ENCODE data around the gene EXT2. TPM values are rescaled to one million over a fixed set of nuclear protein-coding genes. Genes with fewer than 3 reads are reported as not detected.

The EXT2 gene
- polyA plus RNA-seq, 3 donors = 64.7 to 71.0 (median 67.8) TPM

DNA sequence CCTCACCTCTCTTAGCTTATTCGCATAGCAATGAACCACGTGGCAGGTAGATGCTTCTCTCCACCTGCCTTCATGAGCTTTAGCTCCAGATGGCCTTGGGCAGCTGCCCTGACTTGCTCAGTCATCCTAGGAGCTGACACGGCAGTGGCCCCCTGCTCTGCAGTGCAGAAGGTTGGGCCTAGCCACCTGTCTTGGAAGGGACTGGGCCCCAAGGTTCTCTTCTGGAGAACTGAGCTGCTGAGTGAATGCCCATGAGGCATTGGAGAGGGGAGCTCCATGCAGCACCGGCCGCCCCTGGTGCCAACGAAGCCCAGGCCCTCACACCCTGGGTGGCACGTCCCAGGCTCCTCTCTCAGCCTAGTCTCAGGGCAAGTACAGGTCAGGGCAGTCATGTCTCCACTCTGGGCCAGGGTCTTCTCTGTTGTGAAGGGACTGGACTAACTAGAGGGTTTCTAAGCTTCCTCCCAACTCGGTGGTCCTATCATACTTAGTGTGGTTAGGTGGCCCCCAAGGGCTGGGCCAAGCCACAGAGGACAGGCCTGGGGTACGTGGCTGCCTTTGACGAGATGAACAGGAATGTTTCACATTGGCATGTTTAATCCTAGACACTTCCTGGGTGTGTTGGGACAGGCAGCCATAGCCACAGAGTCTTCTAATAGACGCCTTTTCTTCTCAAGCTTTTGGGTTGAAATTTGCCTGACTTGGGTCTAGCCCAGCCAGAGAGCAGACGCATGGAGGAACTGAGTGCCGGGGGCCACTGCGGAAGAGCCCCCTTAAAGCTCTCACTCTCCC lies 166.5 kb downstream of the EXT2 start:
- DNase-seq = no peak

DNA sequence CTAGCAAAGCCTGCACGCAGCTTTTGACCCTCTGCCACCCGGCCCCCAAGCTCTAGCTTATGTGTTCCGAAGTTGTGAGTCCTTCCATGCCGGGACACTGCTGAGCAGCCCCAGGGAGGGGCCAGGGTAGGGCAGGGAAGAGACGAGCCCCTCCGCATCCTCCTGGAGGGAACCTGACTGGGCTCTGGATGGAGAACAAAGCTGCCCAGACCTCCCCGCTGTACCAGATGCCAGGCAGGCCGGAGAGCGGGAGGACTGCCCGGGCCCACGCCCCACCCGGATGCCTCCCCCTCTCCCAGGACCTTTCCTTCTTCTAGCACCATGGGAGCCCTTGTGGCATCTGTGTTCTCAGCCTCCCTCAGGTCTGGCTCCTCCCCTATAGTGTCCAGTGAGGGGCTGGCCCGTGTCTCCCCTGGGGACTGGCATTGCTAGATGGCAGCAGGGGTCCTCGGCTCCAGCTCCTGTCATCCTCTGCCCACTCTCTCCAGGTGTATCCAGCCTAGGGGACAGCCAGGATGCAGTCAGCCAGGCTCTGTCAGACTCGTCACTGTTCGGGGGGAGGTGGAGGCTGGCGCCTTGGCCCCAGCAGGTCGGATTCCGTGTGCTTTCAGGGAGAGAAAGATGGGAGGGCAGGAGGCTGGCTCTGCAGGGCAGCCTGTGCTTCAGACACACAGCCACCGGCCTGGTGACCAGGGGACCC lies 168.4 kb downstream of the EXT2 start:
- DNase-seq = no peak

GRCh38 chr11:44264438-44264749 lies 168.9 kb downstream of the EXT2 start:
- no peak for DNase-seq

DNA sequence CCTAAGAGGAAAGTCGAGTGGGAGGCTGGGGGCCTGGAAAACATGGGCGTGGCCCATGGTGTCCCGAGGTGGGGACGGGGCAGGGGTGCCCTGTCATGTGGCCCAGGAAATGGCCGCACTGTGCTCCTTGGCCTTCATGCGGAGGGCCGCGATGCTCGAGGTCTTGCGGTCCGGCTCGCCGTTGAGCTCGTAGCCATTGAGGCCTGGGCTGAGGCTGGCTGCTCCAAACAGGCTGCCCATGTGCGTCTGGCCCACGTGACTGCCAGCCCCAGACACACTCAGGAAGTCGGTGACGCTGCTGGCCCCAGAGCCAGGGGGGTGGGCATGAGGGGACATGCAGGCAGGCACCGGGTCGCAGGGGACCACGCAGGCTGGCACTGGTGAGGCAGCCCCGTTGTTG lies 169.3 kb downstream of the EXT2 start:
- no peak for DNase-seq

DNA sequence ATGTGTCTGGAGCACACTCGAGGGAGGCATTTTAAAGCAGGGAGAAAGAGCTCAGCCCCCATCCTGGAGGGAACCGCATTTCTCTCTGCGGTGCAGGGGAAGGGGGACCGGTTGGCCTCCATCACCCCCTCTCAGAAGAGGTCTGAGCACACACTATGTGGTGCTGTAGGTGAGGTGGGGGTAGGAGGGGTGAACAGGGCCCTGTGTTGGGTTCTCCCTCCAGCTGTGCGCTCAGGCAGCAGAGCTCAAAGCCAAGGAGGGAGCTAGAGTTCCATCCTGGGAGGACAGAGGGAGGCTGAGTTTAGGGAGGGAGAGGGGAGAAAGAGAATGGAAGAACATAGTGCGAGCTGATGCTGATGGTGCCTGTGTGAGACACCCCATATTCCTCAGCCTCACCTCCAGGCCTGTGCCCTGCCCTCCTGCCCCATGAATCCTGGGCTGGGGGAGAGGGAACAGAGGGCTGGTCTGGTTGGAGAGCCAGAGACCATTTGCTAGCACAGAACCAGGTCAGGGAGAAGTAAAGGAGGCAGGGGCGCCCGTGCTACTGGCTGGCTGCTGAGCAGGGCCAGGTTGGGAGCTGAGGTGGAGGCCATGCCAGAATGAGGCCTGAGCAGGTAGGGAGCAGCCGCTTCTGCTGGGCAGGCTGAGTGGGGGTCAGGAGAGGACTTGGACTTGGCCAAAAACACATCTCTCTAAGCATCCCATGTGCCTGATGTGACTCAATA lies 170.7 kb downstream of the EXT2 start:
- DNase-seq = no peak

GRCh38 chr11:44267006-44267749 lies 171.7 kb downstream of the EXT2 start:
- no peak for DNase-seq

GRCh38 chr11:44267750-44268613 lies 172.5 kb downstream of the EXT2 start:
- DNase-seq = no peak

- DNase-seq = no peak
Measured at GRCh38 chr11:44268614-44269080, 173.2 kb downstream of the EXT2 start.

- DNase-seq = peak; percentile 33
Measured at GRCh38 chr11:44269369-44270351, 174.2 kb downstream of the EXT2 start.

- DNase-seq = no peak
Measured at GRCh38 chr11:44270403-44271273, 175.2 kb downstream of the EXT2 start.

- DNase-seq = no peak
Measured at GRCh38 chr11:44271286-44271685, 175.8 kb downstream of the EXT2 start.

DNA sequence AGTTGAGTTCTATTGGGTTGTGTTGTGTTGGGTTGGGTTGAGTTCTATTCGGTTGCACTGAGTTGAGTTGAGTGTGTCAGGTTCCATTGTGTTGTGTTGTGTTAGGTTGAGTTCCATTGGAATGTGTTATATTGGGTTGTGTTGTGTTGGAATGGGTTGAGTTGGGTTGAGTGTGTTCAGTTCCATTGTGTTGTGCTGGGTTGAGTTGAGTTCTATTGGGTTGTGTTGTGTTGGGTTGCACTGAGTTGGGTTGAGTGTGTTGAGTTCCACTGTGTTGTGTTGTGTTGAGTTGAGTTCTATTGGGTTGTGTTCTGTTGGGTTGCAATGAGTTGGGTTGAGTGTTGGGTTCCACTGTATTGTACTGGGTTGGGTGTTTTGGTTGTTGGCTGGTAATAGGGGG lies 178.9 kb downstream of the EXT2 start:
- DNase-seq = no peak

DNA sequence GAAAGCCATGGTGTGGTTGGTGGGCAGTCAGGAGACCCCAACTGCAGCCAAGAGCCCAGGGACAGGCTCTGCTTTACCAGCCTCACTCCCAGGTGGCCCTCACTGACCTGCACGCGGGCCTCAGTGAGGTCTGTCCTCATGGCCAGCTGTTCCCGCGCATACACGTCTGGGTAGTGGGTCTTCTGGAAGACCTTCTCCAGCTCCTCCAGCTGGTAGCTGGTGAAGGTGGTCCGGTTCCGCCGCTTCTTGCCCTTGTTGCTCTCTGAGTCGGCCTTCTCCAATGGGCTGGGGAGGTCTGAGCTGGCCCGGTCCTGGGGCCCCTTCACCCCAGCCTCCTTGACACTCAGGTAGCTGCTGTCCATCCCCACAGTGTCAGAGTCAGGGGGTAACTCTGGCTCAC lies 179.8 kb downstream of the EXT2 start:
- no peak for DNase-seq

- DNase-seq = no peak
Measured at GRCh38 chr11:44275961-44276550, 180.6 kb downstream of the EXT2 start.

DNA sequence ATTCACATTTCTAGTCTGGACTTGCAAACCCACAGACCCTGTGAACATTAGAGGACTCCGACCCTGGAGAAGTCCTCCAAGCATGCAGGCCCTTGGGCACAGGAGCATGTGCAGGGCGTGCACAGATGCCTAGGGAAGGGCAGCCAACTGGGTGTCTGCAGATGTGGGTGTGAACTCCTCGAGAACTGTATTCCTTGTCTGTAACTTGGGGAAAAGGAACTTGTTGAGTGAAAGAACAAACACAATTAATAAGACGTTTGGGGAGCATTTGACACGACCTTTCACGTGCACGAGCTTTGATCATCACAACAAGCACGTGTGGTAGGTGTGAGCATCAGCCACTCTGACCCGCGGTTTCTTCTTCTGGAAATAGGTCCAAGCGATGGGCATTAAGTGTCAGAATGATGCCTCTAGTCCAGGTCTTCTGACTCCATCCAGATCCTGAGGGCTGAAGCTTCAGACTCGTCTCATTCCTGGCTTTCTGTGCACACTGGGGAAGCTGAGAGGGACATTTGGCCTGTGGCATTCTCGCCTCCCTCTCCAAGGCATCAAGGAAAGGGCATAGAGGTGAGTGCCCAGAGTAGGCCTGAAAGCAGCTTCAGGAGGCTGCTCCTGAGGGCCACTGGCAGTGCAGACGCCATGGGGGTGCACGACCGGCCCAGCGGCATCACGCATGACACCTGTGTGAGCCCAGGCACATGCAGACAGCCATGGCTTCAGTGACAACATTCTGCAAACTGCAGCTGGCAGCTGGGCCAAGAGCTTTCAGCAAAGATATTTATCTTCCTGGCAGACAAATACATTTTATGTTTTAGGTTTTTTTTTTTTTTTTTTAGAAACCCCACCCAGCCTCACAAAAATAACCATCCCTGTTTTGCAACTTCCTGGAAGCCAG lies 182.0 kb downstream of the EXT2 start:
- DNase-seq = no peak

DNA sequence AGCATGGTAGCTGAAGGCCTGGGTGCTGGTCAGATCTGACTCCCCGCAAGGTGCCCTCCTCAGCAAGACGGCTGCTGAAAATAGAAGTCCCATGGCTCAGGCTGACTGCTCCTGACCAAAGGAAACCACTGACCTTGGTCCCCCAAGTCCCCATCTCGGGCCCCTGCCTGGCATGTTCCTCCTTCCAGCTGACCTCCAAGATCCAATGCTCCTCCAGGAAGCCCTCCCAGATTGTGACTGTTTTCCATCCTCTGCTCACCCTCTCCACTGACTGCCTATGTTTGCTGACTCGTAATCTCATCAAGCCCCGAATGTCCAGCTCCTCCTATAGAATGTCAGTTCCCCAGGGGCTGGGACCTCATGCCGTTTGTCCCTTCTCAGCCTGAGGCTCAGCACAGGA lies 184.0 kb downstream of the EXT2 start:
- no peak for DNase-seq

- DNase-seq = no peak
Measured at GRCh38 chr11:44280257-44280656, 184.8 kb downstream of the EXT2 start.

All from renal pelvis (tissue), 4 donors.